ENCODE data around the gene TRAF7. TPM values are rescaled to one million over a fixed set of nuclear protein-coding genes. Genes with fewer than 3 reads are reported as not detected.

TRAF7 gene
- total RNA-seq, 2 experiments from 2014 or later = 59.5 to 72.9 TPM

DNA sequence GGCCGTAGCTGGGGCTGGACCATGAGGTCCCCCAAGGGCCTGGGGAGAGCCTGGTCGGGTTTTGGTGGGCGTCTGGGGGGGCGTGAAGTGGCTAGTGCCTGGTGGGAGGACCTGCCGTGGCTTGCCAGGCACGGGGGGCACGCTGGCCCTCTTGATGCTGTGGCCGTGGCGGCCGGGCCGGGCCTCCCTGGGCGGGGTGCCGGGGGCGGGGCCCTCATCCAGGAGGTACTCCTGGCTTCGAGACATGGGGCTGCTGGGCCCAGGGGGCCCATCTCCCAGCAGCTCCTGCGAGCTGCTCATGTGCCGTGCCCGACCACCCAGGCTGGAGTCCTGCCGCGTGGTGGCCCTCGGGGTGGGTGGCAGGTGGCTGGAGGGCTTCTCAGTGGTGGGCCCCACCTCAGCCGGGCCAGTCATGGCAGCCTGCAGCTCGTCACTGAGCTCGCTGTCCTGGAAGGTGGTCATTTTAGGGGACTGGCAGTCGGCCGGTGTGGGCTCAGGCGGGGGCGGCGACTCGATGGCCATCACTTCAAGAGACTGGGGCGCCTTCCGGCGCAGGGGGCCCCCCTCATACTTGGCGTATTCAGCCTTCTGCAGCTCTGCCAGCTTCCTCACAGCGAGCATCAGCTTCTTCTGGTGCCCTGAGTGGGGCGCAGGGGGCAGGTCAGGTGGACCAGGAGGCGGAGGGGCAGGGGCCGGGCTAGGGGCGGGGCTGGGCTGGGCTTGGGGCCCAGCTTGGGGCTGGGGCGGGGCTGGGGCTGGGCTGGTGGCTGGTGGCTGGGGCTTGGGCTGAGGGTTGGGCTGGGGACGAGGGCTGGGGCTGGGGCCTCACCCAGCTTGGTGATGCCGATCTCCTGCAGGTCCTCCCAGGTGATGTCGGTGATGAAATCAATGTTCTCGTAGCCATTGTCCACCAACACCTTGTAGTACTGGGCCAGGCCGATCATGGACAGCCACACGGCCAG lies 25.7 kb downstream of the TRAF7 start:
- CTCF ChIA-PET = no interaction called here
- H3K27ac Mint-ChIP-seq = no peak overlapping the region
- H3K36me3 Mint-ChIP-seq = peaks cover 4% of the 10 kb centered on the region
- no peaks in the 10 kb centered on the region for H3K9me3 Mint-ChIP-seq (ENCODE audit: low read depth)
- ATAC-seq (no peak), DNase-seq (no peak)
- no peaks in the 10 kb centered on the region for H3K4me1 Mint-ChIP-seq
- no peaks in the 10 kb centered on the region for H3K27me3 Mint-ChIP-seq
- no peak overlapping the region for H3K4me3 Mint-ChIP-seq

DNA sequence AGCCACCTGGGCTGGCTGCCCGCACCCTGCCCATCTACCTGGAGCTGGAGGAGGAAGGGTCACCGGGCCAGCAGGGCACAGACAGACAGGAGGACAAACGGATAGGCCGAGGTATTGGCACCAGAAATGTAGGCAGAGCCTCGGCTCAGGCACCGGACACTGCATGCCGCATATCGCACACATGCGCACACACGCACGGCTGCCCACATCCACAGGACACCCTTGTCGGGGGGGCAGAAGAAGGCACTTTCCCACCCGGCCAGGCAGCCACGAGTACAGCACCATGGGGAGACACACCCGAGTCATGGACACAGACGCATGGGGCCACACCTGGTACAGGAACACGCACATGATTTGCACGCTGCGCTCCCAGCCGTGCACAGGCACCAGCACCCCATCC lies 26.4 kb downstream of the TRAF7 start:
- Mint-ChIP-seq H3K9me3 (ENCODE audit: low read depth) (no peaks in the 10 kb centered on the region), H3K36me3 (peaks cover 4% of the 10 kb centered on the region), H3K4me1 (no peaks in the 10 kb centered on the region), H3K4me3 (no peak overlapping the region), H3K27ac (no peak overlapping the region), H3K27me3 (no peaks in the 10 kb centered on the region)
- CTCF ChIA-PET = no interaction called here
- ATAC-seq (no peak), DNase-seq (no peak)

- Mint-ChIP-seq H3K9me3 (ENCODE audit: low read depth) (no peaks in the 10 kb centered on the region), H3K27ac (no peak overlapping the region), H3K27me3 (no peaks in the 10 kb centered on the region), H3K4me1 (no peaks in the 10 kb centered on the region), H3K36me3 (no peaks in the 10 kb centered on the region), H3K4me3 (no peak overlapping the region)
- CTCF ChIA-PET = no interaction called here
- ATAC-seq (no peak), DNase-seq (no peak)
Measured at GRCh38 chr16:2183671-2184070, 28.1 kb downstream of the TRAF7 start.

DNA sequence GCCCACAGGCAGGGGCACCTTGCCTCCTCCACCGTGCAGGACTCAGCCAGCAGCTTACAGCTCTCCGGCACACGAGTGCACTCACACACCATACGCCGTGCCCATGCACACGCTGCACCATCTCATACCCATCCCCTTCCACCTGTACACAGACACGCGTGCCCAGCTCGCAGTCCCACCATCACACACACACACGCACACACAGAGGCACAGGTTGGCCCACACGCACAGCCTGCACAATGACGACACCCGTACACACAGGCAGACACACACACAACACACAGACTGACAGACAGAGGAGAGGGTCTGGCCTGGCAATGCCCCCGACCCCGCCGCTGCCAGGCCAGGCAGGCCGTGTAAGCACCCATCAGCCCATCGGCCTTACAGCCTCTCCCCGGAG lies 28.8 kb downstream of the TRAF7 start:
- Mint-ChIP-seq H3K27me3 (no peaks in the 10 kb centered on the region), H3K36me3 (no peaks in the 10 kb centered on the region), H3K27ac (no peak overlapping the region), H3K4me3 (no peak overlapping the region), H3K4me1 (no peaks in the 10 kb centered on the region), H3K9me3 (ENCODE audit: low read depth) (no peaks in the 10 kb centered on the region)
- DNase-seq = no peak
- ATAC-seq = no peak
- CTCF ChIA-PET = no interaction called here

- H3K4me1 Mint-ChIP-seq = no peaks in the 10 kb centered on the region
- ATAC-seq (no peak), DNase-seq (no peak)
- H3K27me3 Mint-ChIP-seq = no peaks in the 10 kb centered on the region
- H3K36me3 Mint-ChIP-seq = no peaks in the 10 kb centered on the region
- no peaks in the 10 kb centered on the region for H3K9me3 Mint-ChIP-seq (ENCODE audit: low read depth)
- CTCF ChIA-PET = no interaction called here
- no peak overlapping the region for H3K27ac Mint-ChIP-seq
- H3K4me3 Mint-ChIP-seq = no peak overlapping the region
Measured at GRCh38 chr16:2184962-2185361, 29.4 kb downstream of the TRAF7 start.

DNA sequence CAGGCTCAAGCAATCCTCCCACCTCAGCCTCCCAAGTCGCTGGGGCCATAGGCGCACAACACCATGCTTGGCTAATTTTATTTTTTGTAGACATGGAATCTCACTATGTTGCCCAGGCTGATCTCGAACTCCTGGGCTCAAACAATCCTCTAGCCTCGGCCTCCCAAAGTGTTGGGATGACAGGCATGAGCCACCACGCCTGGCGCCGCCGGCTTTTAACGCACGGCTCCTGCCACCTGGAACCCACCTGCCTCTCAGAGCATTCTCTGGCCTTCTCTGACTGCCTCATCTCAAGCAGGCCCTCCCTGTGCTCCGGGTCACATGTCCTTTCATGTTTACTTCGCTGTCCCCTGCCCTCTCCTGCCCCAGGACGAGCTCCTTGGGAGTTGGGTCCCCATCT lies 30.5 kb downstream of the TRAF7 start:
- ATAC-seq (no peak), DNase-seq (no peak)
- Mint-ChIP-seq H3K4me1 (no peaks in the 10 kb centered on the region), H3K36me3 (no peaks in the 10 kb centered on the region), H3K4me3 (no peak overlapping the region), H3K27ac (no peak overlapping the region), H3K27me3 (no peaks in the 10 kb centered on the region), H3K9me3 (ENCODE audit: low read depth) (no peaks in the 10 kb centered on the region)
- CTCF ChIA-PET = no interaction called here

- ATAC-seq (no peak), DNase-seq (no peak)
- no peaks in the 10 kb centered on the region for H3K36me3 Mint-ChIP-seq
- H3K27ac Mint-ChIP-seq = no peak overlapping the region
- H3K27me3 Mint-ChIP-seq = no peaks in the 10 kb centered on the region
- H3K4me1 Mint-ChIP-seq = no peaks in the 10 kb centered on the region
- CTCF ChIA-PET = no interaction called here
- H3K4me3 Mint-ChIP-seq = no peak overlapping the region
- H3K9me3 Mint-ChIP-seq (ENCODE audit: low read depth) = no peaks in the 10 kb centered on the region
Measured at GRCh38 chr16:2186505-2186904, 30.9 kb downstream of the TRAF7 start.

- no peaks in the 10 kb centered on the region for H3K4me1 Mint-ChIP-seq
- H3K4me3 Mint-ChIP-seq = no peak overlapping the region
- no peaks in the 10 kb centered on the region for H3K36me3 Mint-ChIP-seq
- H3K9me3 Mint-ChIP-seq (ENCODE audit: low read depth) = no peaks in the 10 kb centered on the region
- DNase-seq (no peak), ATAC-seq (no peak)
- no peak overlapping the region for H3K27ac Mint-ChIP-seq
- CTCF ChIA-PET = no interaction called here
- H3K27me3 Mint-ChIP-seq = no peaks in the 10 kb centered on the region
Measured at GRCh38 chr16:2187212-2187611, 31.6 kb downstream of the TRAF7 start.

DNA sequence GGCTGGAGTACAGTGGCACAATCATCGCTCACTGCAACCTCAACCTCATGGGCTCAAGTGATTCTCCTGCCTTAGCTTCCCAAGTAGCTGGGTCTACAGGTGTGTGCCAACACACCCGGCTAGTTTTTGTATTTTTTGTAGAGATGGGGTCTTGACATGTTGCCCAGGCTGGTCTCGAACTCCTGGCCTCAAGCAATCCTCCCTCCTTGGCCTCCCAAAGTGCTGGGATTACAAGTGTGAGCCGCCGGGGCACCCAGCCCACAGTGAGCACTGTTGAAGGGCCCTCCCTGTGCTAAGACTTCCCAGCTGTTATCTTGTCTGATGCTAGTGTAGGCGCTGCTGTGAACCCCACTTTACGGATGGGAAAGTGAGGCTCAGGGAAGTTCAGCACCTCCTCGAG lies 32.8 kb downstream of the TRAF7 start:
- H3K27ac Mint-ChIP-seq = no peak overlapping the region
- no peaks in the 10 kb centered on the region for H3K27me3 Mint-ChIP-seq
- H3K36me3 Mint-ChIP-seq = no peaks in the 10 kb centered on the region
- ATAC-seq = no peak
- no peak for DNase-seq
- no peaks in the 10 kb centered on the region for H3K4me1 Mint-ChIP-seq
- H3K9me3 Mint-ChIP-seq (ENCODE audit: low read depth) = no peaks in the 10 kb centered on the region
- CTCF ChIA-PET = no interaction called here
- no peak overlapping the region for H3K4me3 Mint-ChIP-seq

DNA sequence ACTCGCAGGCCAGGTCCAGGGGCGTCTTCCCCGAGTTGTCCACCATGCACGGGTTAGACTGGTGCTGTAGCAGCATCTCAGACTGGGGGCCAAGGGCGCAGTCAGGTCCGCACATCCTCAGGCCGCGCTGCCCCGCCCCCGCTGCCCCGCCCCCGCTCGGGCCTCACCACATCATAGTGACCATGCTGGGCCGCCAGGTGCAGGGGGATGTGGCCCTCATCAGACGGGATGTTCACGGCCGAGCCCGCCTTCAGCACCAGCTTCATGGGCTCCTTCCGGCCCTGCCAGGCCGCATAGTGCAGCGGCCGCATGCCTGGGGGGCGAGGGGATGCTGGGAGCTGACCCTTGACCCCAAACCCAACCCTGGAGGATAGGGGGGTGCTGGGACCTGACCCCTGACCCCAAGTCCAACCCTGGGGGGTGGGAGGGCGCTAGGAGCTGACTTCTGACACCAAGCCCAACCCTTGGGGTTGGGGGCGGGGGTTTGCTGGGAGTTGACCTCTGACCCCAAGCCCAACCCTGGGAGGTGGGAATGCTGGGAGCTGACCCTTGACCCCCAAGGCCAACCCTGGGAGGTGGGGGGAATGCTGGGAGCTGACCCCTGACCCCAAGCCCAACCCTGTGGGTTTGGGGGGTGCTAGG lies 33.8 kb downstream of the TRAF7 start:
- ATAC-seq = no peak
- Mint-ChIP-seq H3K36me3 (no peaks in the 10 kb centered on the region), H3K27me3 (peaks cover 4% of the 10 kb centered on the region), H3K27ac (no peak overlapping the region), H3K4me1 (no peaks in the 10 kb centered on the region), H3K4me3 (no peak overlapping the region), H3K9me3 (ENCODE audit: low read depth) (no peaks in the 10 kb centered on the region)
- CTCF ChIA-PET = no interaction called here
- no peak for DNase-seq

DNA sequence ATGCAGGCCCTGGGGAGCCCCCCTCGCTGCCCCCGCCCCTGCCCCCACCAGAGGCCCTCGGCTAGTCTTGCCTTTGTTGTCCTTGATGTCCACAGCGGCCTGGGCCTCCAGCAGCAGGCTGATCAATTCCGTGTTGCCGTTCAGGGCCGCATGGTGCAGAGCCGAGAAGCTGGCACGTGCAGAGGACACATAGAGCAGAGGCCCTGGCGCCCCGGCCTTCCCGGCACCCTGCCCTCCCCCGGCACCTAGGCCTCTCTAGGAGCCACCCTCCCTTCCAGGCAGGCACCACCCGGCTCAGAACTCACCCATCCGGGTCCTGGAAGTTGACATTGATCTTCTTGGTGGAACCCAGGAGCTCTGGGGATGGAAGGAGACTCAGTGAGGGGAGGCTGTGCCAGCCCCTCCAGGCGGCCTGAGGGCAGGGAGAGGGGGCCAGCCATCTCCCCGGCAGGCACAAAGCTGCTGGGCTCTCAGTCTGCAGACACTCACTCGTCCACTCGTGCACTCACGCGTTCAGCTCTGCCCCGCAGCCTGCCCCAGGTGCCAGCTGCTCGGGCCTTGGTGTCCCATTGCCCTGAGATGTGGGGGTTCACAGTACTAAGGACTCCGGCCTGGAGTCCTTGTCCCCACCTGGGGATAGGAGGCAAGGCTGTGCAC lies 34.5 kb downstream of the TRAF7 start:
- Mint-ChIP-seq H3K9me3 (ENCODE audit: low read depth) (no peaks in the 10 kb centered on the region), H3K27me3 (peaks cover 11% of the 10 kb centered on the region), H3K4me3 (no peak overlapping the region), H3K4me1 (no peaks in the 10 kb centered on the region), H3K27ac (no peak overlapping the region), H3K36me3 (no peaks in the 10 kb centered on the region)
- no peak for DNase-seq
- CTCF ChIA-PET = no interaction called here
- no peak for ATAC-seq

DNA sequence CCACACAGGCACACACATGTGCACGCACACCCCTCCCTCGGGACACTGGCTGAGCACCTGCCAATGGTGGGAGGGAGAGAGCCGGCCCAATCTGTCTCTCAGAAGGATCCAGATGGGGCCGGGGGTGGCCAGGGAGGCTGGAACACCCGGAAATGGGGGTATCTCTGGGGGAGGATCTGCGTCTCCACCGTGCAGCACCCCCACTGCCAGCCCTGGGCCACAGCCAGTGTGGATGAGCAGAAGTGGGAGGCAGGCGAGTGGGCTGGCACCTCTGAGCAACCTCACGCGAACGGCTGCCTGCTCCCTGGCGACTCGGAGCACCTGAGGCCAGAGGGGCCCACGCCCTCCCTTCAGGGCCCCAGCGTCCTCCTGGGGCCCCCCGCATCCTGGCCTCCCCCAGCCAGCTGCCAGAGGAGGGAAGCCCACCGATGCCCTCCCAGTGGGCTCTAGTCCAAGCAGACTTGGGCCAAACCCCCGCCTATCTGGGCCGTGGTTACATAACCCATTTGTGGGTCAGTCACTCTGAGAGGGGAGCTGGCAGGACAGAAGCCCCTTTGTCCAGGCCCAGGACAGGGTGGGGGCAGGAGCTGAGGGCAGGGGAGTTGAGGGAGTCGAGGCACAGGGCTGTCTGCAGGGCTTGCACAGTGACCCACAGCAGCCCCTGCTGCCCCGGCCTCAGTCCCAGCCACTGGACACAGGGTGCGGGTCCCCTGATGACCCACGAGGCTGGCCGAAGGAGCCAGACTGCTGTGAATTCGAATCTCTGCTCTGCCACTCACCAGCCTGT lies 35.3 kb downstream of the TRAF7 start:
- no peak for ATAC-seq
- CTCF ChIA-PET = no interaction called here
- H3K27ac Mint-ChIP-seq = no peak overlapping the region

GRCh38 chr16:2191446-2191706 lies 35.8 kb downstream of the TRAF7 start:
- Mint-ChIP-seq H3K4me3 (no peak overlapping the region), H3K36me3 (no peaks in the 10 kb centered on the region), H3K9me3 (ENCODE audit: low read depth) (no peaks in the 10 kb centered on the region), H3K27me3 (peaks cover 16% of the 10 kb centered on the region), H3K4me1 (no peaks in the 10 kb centered on the region), H3K27ac (no peak overlapping the region)
- ATAC-seq (no peak), DNase-seq (no peak)
- CTCF ChIA-PET = no interaction called here

More for the DNA sequence above, 35.3 kb downstream of the TRAF7 start:
- Mint-ChIP-seq H3K9me3 (ENCODE audit: low read depth) (no peaks in the 10 kb centered on the region), H3K4me3 (no peak overlapping the region), H3K36me3 (no peaks in the 10 kb centered on the region), H3K4me1 (no peaks in the 10 kb centered on the region), H3K27me3 (peaks cover 16% of the 10 kb centered on the region)
- no peak for DNase-seq

Measured in activated CD8-positive, alpha-beta memory T cell treated with anti-CD3 and anti-CD28 coated beads, Interleukin-2, amount 10 ng/mL, durations not matched to agents 7 days and 5 days (primary cell).